IPS-NIHi7 (cell line): ENCODE measurements around the gene CSF3R.
"Not testable (repeated sequence)": the region's sequence is repeated elsewhere in the genome, so short reads cannot be mapped to it uniquely, and the experiment has no call there.

ENCODE experiments used
- DNase-seq: peaks from one replicate; pipeline ENCODE4 v3.0.0; 2012; ENCODE audit warnings: mixed read lengths; ENCODE audit errors: extremely low spot score

CSF3R gene

GRCh38 chr1:36481771-36482723 is 666 bp downstream of the CSF3R start:
- no peak for DNase-seq

- no peak for DNase-seq
These were observed 1.6 kb downstream of the CSF3R start for GRCh38 chr1:36481091-36481490.

- no peak for DNase-seq
These were observed 2.6 kb downstream of the CSF3R start for GRCh38 chr1:36480161-36480560.

- DNase-seq: no peak
These were observed 3.1 kb downstream of the CSF3R start for GRCh38 chr1:36479505-36480051.

GRCh38 chr1:36477615-36478014 is 5.1 kb downstream of the CSF3R start:
- DNase-seq: not testable (repeated sequence)

GRCh38 chr1:36476945-36477344 is 5.8 kb downstream of the CSF3R start:
- no peak for DNase-seq

- DNase-seq: no peak
These were observed 6.7 kb downstream of the CSF3R start for GRCh38 chr1:36475910-36476604.

GRCh38 chr1:36475341-36475740 is 7.4 kb downstream of the CSF3R start:
- no peak for DNase-seq

- no peak for DNase-seq
These were observed 10.1 kb downstream of the CSF3R start for GRCh38 chr1:36472656-36473055.

GRCh38 chr1:36471830-36472641 is 10.7 kb downstream of the CSF3R start:
- no peak for DNase-seq

GRCh38 chr1:36469163-36469562 is 13.6 kb downstream of the CSF3R start:
- DNase-seq: no peak

- no peak for DNase-seq
These were observed 14.8 kb downstream of the CSF3R start for GRCh38 chr1:36467700-36468455.

GRCh38 chr1:36467027-36467410 is 15.7 kb downstream of the CSF3R start:
- no peak for DNase-seq

GRCh38 chr1:36466370-36467026 is 16.2 kb downstream of the CSF3R start:
- DNase-seq: no peak

GRCh38 chr1:36465731-36466369 is 16.9 kb downstream of the CSF3R start:
- no peak for DNase-seq

- DNase-seq: peak; percentile 70
These were observed 17.9 kb downstream of the CSF3R start for GRCh38 chr1:36464605-36465393.

- DNase-seq: peak; percentile 96
These were observed 18.7 kb downstream of the CSF3R start, which contains the start of gene MRPS15 for GRCh38 chr1:36463803-36464604. MRPS15 (minus strand) TSS chr1:36464384; CDS start chr1:36464275, 109 bp downstream.

GRCh38 chr1:36463463-36463802 is 19.3 kb downstream of the CSF3R start:
- no peak for DNase-seq
